B cell (primary cell): Measurements from ENCODE around the gene SLC39A11. TPM values are rescaled to one million over a fixed set of nuclear protein-coding genes. Genes with fewer than 3 reads are reported as not detected.

Experiments
- ATAC-seq: fragments of 200-7000 bp; cut with Tn5 transposase; one replicate; pipeline ENCODE4 v1.10.0; 2021; ENCODE audit warnings: low read depth, mild to moderate bottlenecking, moderate number of reproducible peaks, moderate library complexity
- CTCF ChIA-PET: fragments of 350-600 bp; sonication (Branson Sonifier 250); formaldehyde crosslinking; loops from one replicate; lab custom pipeline; 2021; ENCODE audit warnings: antibody characterized with exemption, inconsistent platforms; lab: Charles Lee
- POLR2A ChIA-PET: fragments of 350-600 bp; sonication (Branson Sonifier 250); formaldehyde crosslinking; loops from one replicate; lab custom pipeline; 2021; ENCODE audit warnings: antibody characterized with exemption; lab: Charles Lee
- DNase-seq: peaks from one replicate; pipeline ENCODE4 v3.0.0; 2013
- H2AFZ ChIP-seq: 2 replicates; pipeline ENCODE4 v1.6.1; 2012; ENCODE audit warnings: mild to moderate bottlenecking, low read depth, low read length; ENCODE audit not compliant: insufficient read depth, poor library complexity, severe bottlenecking
- H3K27ac ChIP-seq, 2 donors: 1 replicate in 1 of 2; 2 replicates in 1 of 2; pipeline ENCODE4 v1.5.1; 2012 to 2013; ENCODE audit warnings: low read length in 2 of 2, mild to moderate bottlenecking in 2 of 2, moderate library complexity in 1 of 2
- H3K27me3 ChIP-seq, 4 experiments: fragments of 200-600 bp in 1 of 4; sonication (generic) in 1 of 4; replicated peaks in 1 of 4; 1 replicate in 2 of 4; 2 replicates in 2 of 4; pipeline versions ENCODE4 v1.6.1 to v1.7.0; 2013 to 2016; ENCODE audit warnings: low read length in 3 of 4, mild to moderate bottlenecking in 2 of 4, mixed read lengths in 1 of 4, moderate library complexity in 1 of 4; ENCODE audit not compliant: insufficient read depth in 4 of 4, control insufficient read depth in 3 of 4; ENCODE audit errors: control extremely low read depth in 1 of 4
- H3K36me3 ChIP-seq, 2 experiments: replicated peaks in 1 of 2; 1 replicate in 1 of 2; 2 replicates in 1 of 2; pipeline versions ENCODE4 v1.6.1 to v1.7.1; 2013; ENCODE audit warnings: low read length in 1 of 2; ENCODE audit not compliant: insufficient read depth in 2 of 2, control insufficient read depth in 1 of 2; ENCODE audit errors: control extremely low read depth in 1 of 2, extremely low read depth in 1 of 2
- H3K4me1 ChIP-seq, 2 donors: fragments of 200-600 bp in 1 of 2; sonication (generic) in 1 of 2; 1 replicate in 1 of 2; 2 replicates in 1 of 2; pipeline versions ENCODE4 v1.5.1 to v1.6.1; 2013 to 2017; ENCODE audit warnings: low read length in 2 of 2; ENCODE audit not compliant: control insufficient read depth in 2 of 2, insufficient read depth in 2 of 2
- H3K4me2 ChIP-seq: replicated peaks from 2 replicates; pipeline ENCODE3; 2012; ENCODE audit warnings: mild to moderate bottlenecking, low read depth, low read length; ENCODE audit not compliant: poor library complexity, severe bottlenecking
- H3K4me3 ChIP-seq, 5 experiments: fragments of 200-600 bp in 1 of 5; sonication (generic) in 1 of 5; 1 replicate in 3 of 5; 2 replicates in 2 of 5; pipeline versions ENCODE4 v1.5.1 to v1.7.0; 2011 to 2016; ENCODE audit warnings: low read length in 4 of 5, mild to moderate bottlenecking in 4 of 5, low read depth in 2 of 5, control low read depth in 1 of 5, moderate library complexity in 1 of 5; ENCODE audit not compliant: insufficient read depth in 1 of 5; ENCODE audit errors: control extremely low read depth in 1 of 5, extremely low read depth in 1 of 5
- H3K79me2 ChIP-seq: fragments of 200-600 bp; sonication (generic); one replicate; pipeline ENCODE4 v1.6.0; 2016; ENCODE audit warnings: low read length; ENCODE audit not compliant: control insufficient read depth, insufficient read depth
- H3K9ac ChIP-seq: fragments of 200-600 bp; sonication (generic); 2 replicates; pipeline ENCODE4 v1.6.1; 2017; ENCODE audit warnings: mild to moderate bottlenecking, low read length, moderate library complexity
- H3K9me3 ChIP-seq, 3 donors: one replicate each; pipeline versions ENCODE4 v1.6.1 to v1.7.1; 2013; ENCODE audit warnings: low read length in 2 of 3; ENCODE audit not compliant: control insufficient read depth in 2 of 3, insufficient read depth in 1 of 3; ENCODE audit errors: control extremely low read depth in 1 of 3
- H4K20me1 ChIP-seq: 2 replicates; pipeline ENCODE4 v1.6.0; 2012; ENCODE audit warnings: mild to moderate bottlenecking, low read length; ENCODE audit not compliant: insufficient read depth, control insufficient read depth, poor library complexity, severe bottlenecking
- H3K27ac Mint-ChIP-seq: one replicate; pipeline ENCODE4 v1.8.0; 2021; ENCODE audit warnings: mixed read lengths
- H3K27me3 Mint-ChIP-seq: one replicate; pipeline ENCODE4 v1.8.0; 2021; ENCODE audit warnings: mixed read lengths
- H3K4me1 Mint-ChIP-seq: one replicate; pipeline ENCODE4 v1.8.0; 2021; ENCODE audit warnings: mixed read lengths
- H3K4me3 Mint-ChIP-seq: one replicate; pipeline ENCODE4 v1.8.0; 2021; ENCODE audit warnings: mixed read lengths
- H3K9me3 Mint-ChIP-seq: one replicate; pipeline ENCODE4 v1.8.0; 2022; ENCODE audit warnings: mixed read lengths; ENCODE audit not compliant: insufficient read depth
- CTCF ChIP-seq: fragments of 200-600 bp; IDR thresholded peaks from one replicate; pipeline ENCODE4 v1.8.0; 2022; ENCODE audit warnings: antibody characterized with exemption, mild to moderate bottlenecking
- EZH2 ChIP-seq: IDR thresholded peaks from 2 replicates; pipeline ENCODE4 v1.6.1; 2012; ENCODE audit warnings: borderline replicate concordance, low read depth, mild to moderate bottlenecking, moderate library complexity, low read length; ENCODE audit not compliant: insufficient read depth, poor library complexity, severe bottlenecking
- WGBS: methylation state at CpG from one replicate; pipeline ENCODE4 v1.1.5; 2013; ENCODE audit warnings: missing lambda C conversion rate; ENCODE audit not compliant: insufficient coverage; 5-methylcytosine and 5-hydroxymethylcytosine counted together
- intact Hi-C: fragments of 100-400 bp; cut with micrococcal nuclease; formaldehyde crosslinking; loops from one replicate; pipeline ENCODE4 v1.10.0; 2022
- polyA plus RNA-seq: library from polyadenylated mRNA; depleted of rRNA; stranded (reverse); fragments of >200 nt; gene quantifications from 2 replicates; pipeline ENCODE4 v1.2.3, GENCODE V29; 2012
- total RNA-seq, 2 donors: library from RNA; stranded (reverse); fragments of 120-200 nt in 1 of 2; gene quantifications; 1 replicate in 1 of 2; 2 replicates in 1 of 2; pipeline versions ENCODE4 v1.2.3 to v1.2.4, GENCODE V29; 2013 to 2022

Gene SLC39A11
- total and polyA plus RNA-seq, 2 donors (not counting 1 experiment from before 2014, with no cell fraction given), result 6.9 to 39.6 TPM

GRCh38 chr17:72642720-72643119 lies 449.8 kb downstream of the SLC39A11 start:
- Mint-ChIP-seq H3K27ac (no peak overlapping the region), H3K4me3 (no peak overlapping the region), H3K9me3 (no peaks in the 10 kb centered on the region), H3K4me1 (no peaks in the 10 kb centered on the region), H3K27me3 (peaks cover 4% of the 10 kb centered on the region)
- Histone ChIP-seq H3K27ac (no peak overlapping the region), H3K27me3 (peaks cover 0 to 4% (median 0%) of the 10 kb centered on the region in 4 experiments), H3K4me3 (no peak overlapping the region), H3K4me2 (no peak overlapping the region), H4K20me1 (no peaks in the 10 kb centered on the region), H2AFZ (no peak overlapping the region), H3K79me2 (no peaks in the 10 kb centered on the region), H3K9ac (no peak overlapping the region), H3K9me3 (peaks cover 0 to 7% (median 0%) of the 10 kb centered on the region in 3 donors), H3K36me3 (no peaks in the 10 kb centered on the region), H3K4me1 (no peaks in the 10 kb centered on the region)
- no peak for DNase-seq
- CTCF ChIA-PET, result no interaction called here
- 75% methylated on average over 3 of the region's 7 CpGs for WGBS
- intact Hi-C loops, result no loop called here
- POLR2A ChIA-PET, result no interaction called here
- TF ChIP-seq EZH2, result no peak
- TF ChIP-seq CTCF, result no peak
- no peak for ATAC-seq

- intact Hi-C loops, result no loop called here
- H3K4me1 Mint-ChIP-seq, result no peaks in the 10 kb centered on the region
- no peaks in the 10 kb centered on the region for H3K4me1 ChIP-seq
- H3K9me3 Mint-ChIP-seq, result no peaks in the 10 kb centered on the region
- H3K4me3 ChIP-seq, result no peak overlapping the region
- ChIA-PET CTCF (no interaction called here), POLR2A (no interaction called here)
- no peak overlapping the region for H3K27ac Mint-ChIP-seq
- no peaks in the 10 kb centered on the region for H4K20me1 ChIP-seq
- ATAC-seq (no peak), DNase-seq (no peak)
- peaks cover 0 to 4% (median 0%) of the 10 kb centered on the region in 4 experiments for H3K27me3 ChIP-seq
- H2AFZ ChIP-seq, result no peak overlapping the region
- H3K4me2 ChIP-seq, result no peak overlapping the region
- H3K36me3 ChIP-seq, result no peaks in the 10 kb centered on the region
- H3K27me3 Mint-ChIP-seq, result peaks cover 4% of the 10 kb centered on the region
- H3K4me3 Mint-ChIP-seq, result no peak overlapping the region
- TF ChIP-seq CTCF (no peak), EZH2 (no peak)
- WGBS, result 48% methylated on average over 61 of the region's 61 CpGs
- no peak overlapping the region for H3K27ac ChIP-seq
- H3K9ac ChIP-seq, result no peak overlapping the region
- H3K79me2 ChIP-seq, result no peaks in the 10 kb centered on the region
- peaks cover 0 to 7% (median 0%) of the 10 kb centered on the region in 3 donors for H3K9me3 ChIP-seq
Observed at GRCh38 chr17:72640415-72641165, 451.9 kb downstream of the SLC39A11 start.
